ENCODE data around the gene TMEM121. TPM values are rescaled to one million over a fixed set of nuclear protein-coding genes. Genes with fewer than 3 reads are reported as not detected.

TMEM121 gene
- total RNA-seq, 3 donors from 2014 or later (not counting 1 experiment from before 2014, with no cell fraction given): 0.54 to 0.80 TPM; not detected in 1

DNA sequence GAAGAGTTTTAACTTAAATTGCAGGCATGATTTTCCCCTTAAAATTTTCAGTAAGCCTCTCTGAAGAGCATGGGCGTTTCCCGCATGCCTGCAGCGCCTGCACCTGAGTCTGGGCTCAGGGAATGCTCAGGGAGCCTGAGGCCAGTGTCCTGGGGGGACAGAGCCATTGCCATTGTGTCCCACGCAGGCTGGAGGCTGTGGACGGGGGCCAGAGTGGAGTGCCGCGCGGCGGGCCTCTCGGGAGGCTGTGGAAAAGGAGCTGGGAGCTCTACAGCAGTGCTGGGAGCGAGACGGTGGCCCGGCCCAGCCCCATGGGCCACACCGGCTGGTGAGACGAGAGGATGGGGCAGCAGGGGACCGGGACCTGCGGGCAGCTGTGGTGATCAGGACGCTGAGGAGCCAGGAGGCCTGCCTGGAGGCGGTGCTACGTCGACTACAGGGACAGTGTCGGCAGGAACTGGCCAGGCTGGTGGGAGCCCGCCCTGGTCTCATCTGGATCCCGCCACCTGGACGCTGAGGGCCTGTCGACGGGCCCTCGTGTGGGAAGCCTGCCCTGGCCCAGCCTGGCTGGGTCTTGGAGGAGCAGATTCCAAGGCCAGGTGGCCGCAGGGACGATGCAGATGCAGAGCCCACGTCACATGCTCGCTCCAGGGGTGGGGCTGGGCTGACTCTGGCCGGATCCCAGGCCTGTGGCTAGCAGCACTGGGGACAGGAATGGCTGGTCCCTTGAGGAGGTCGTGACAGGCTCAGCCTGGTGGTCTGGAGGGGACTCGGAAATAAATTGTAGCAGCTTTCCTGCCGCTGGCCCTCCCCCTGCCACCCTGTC lies 27.7 kb upstream of the TMEM121 start:
- Mint-ChIP-seq H3K27me3 (ENCODE audit: low read depth in 2 of 2) (no peaks in the 10 kb centered on the region), H3K36me3 (no peaks in the 10 kb centered on the region), H3K27ac (peak overlapping the region; percentile 31 to 58), H3K4me1 (peaks cover 0 to 4% of the 10 kb centered on the region in 2 donors), H3K9me3 (no peaks in the 10 kb centered on the region), H3K4me3 (peak overlapping the region; percentile 35)
- 97% methylated on average over 36 of the region's 36 CpGs for WGBS (ENCODE audit: insufficient coverage)
- Histone ChIP-seq H3K27me3 (ENCODE audit: control insufficient read depth, insufficient read depth, low read length) (no peaks in the 10 kb centered on the region), H3K4me1 (ENCODE audit: control insufficient read depth, insufficient read depth, low read length) (no peaks in the 10 kb centered on the region), H3K9me3 (ENCODE audit: control insufficient read depth, insufficient read depth, low read length) (no peaks in the 10 kb centered on the region), H3K27ac (ENCODE audit: low read length) (no peak overlapping the region), H3K36me3 (ENCODE audit: control insufficient read depth, insufficient read depth, low read length) (no peaks in the 10 kb centered on the region), H3K4me3 (ENCODE audit: low read length) (no peak overlapping the region)
- DNase-seq (peak in 1 of 2 donors; percentile 18), ATAC-seq (no peak)
- TF ChIP-seq, protein P1, sequence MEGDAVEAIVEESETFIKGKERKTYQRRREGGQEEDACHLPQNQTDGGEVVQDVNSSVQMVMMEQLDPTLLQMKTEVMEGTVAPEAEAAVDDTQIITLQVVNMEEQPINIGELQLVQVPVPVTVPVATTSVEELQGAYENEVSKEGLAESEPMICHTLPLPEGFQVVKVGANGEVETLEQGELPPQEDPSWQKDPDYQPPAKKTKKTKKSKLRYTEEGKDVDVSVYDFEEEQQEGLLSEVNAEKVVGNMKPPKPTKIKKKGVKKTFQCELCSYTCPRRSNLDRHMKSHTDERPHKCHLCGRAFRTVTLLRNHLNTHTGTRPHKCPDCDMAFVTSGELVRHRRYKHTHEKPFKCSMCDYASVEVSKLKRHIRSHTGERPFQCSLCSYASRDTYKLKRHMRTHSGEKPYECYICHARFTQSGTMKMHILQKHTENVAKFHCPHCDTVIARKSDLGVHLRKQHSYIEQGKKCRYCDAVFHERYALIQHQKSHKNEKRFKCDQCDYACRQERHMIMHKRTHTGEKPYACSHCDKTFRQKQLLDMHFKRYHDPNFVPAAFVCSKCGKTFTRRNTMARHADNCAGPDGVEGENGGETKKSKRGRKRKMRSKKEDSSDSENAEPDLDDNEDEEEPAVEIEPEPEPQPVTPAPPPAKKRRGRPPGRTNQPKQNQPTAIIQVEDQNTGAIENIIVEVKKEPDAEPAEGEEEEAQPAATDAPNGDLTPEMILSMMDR (IDR thresholded peaks at IDR 0.05): no peak
- intact Hi-C loops (cut with micrococcal nuclease): no loop called here

DNA sequence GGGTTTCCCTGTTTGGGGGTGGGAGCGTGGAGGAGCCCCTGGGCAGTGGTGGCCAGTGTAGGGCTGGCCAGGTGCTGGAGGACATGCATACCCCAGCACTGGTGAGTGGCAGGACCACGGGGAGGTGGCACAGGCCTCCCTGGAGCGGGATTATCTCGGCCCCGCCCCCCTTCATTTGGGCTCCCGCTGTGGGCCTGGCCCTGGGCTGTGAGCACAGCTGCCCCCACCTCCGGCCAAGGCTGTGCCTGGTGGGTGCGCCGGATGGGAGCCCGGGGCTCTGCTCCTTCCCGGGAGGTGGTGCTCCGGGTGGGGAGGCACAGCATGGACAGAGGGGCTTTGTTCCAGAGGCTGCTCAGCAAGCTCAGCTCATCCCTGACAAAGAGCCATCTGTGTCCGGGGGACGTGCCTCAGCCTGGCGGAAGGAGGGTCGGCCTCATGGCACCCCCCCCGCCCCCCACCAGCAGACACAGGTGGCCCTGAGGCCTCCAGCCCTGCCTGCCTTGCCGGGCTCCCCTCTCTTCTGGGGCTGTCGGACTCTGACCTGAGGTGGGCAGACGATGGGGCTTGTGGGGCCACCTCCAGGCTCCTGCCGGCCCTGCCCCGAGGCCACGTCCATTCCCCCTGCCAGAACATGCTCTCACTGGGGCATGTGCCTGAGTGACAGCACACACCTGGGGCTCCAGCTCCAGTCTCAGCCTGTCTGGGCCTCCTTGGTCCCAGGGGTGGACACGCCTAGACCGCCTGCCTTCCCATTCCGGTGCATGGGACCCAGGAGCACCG lies 26.9 kb upstream of the TMEM121 start:
- intact Hi-C loops (cut with micrococcal nuclease): no loop called here
- Mint-ChIP-seq H3K9me3 (no peaks in the 10 kb centered on the region), H3K27ac (peak overlapping the region in 1 of 2 donors; percentile 58), H3K4me3 (no peak overlapping the region), H3K4me1 (peaks cover 0 to 4% of the 10 kb centered on the region in 2 donors), H3K27me3 (ENCODE audit: low read depth in 2 of 2) (no peaks in the 10 kb centered on the region), H3K36me3 (no peaks in the 10 kb centered on the region)
- Histone ChIP-seq H3K36me3 (ENCODE audit: control insufficient read depth, insufficient read depth, low read length) (no peaks in the 10 kb centered on the region), H3K4me1 (ENCODE audit: control insufficient read depth, insufficient read depth, low read length) (no peaks in the 10 kb centered on the region), H3K27me3 (ENCODE audit: control insufficient read depth, insufficient read depth, low read length) (no peaks in the 10 kb centered on the region), H3K4me3 (ENCODE audit: low read length) (no peak overlapping the region), H3K27ac (ENCODE audit: low read length) (no peak overlapping the region), H3K9me3 (ENCODE audit: control insufficient read depth, insufficient read depth, low read length) (no peaks in the 10 kb centered on the region)
- peak in 1 of 3 donors; percentile 5 for ATAC-seq
- TF ChIP-seq, protein P1 (IDR thresholded peaks at IDR 0.05): no peak
- WGBS (ENCODE audit: insufficient coverage): 92% methylated on average over 26 of the region's 27 CpGs
- peak; percentile 12 to 23 for DNase-seq

DNA sequence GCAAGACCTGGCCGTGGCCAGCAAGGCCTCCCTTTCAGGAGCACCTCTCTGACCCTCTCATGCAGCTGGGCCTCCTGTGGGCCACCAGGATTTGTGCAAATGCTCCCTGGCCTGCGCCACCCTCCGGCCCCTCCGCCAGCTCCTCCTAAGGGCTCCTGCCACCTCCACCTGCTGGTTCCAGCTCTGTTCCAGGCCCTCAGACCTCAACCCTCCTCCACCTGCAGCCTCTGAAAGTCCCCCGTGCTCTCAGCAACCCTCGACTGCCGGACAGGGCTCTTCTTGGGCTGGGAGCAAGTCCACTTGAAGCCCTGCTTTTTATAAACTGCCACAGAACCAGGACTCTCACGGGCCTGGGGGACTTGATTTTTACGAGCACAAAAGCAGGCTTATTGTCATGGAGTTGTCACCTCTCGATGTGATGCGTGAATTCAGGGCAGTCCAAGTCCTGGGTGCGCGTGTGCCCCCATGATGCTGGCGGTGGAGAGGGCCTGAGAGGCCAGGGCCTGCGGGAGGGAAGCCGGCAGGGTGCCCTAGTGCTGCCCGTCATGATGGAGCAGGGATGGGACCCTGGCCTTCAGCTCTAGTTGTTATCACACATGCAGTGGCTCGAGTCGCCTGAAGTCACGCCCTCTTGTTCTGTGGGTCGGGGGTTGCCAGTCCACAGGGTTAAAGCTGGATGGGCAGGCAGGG lies 26.2 kb upstream of the TMEM121 start:
- H3K9me3 Mint-ChIP-seq: no peaks in the 10 kb centered on the region
- peak in 1 of 2 donors; percentile 11 for DNase-seq
- no peak overlapping the region for H3K4me3 ChIP-seq (ENCODE audit: low read length)
- ATAC-seq: no peak
- intact Hi-C loops (cut with micrococcal nuclease): no loop called here
- 93% methylated on average over 21 of the region's 21 CpGs for WGBS (ENCODE audit: insufficient coverage)
- H3K4me1 Mint-ChIP-seq: peaks cover 0 to 4% of the 10 kb centered on the region in 2 donors
- peak overlapping the region in 1 of 2 donors; percentile 27 for H3K27ac Mint-ChIP-seq
- no peaks in the 10 kb centered on the region for H3K27me3 ChIP-seq (ENCODE audit: control insufficient read depth, insufficient read depth, low read length)
- H3K27ac ChIP-seq (ENCODE audit: low read length): no peak overlapping the region
- no peaks in the 10 kb centered on the region for H3K4me1 ChIP-seq (ENCODE audit: control insufficient read depth, insufficient read depth, low read length)
- no peaks in the 10 kb centered on the region for H3K36me3 Mint-ChIP-seq
- H3K36me3 ChIP-seq (ENCODE audit: control insufficient read depth, insufficient read depth, low read length): no peaks in the 10 kb centered on the region
- TF ChIP-seq, protein P1 (IDR thresholded peaks at IDR 0.05): no peak
- H3K27me3 Mint-ChIP-seq (ENCODE audit: low read depth in 2 of 2): no peaks in the 10 kb centered on the region
- no peaks in the 10 kb centered on the region for H3K9me3 ChIP-seq (ENCODE audit: control insufficient read depth, insufficient read depth, low read length)
- H3K4me3 Mint-ChIP-seq: no peak overlapping the region

Measured in natural killer cell (primary cell).